ENCODE measurements around the gene CGNL1.

CGNL1 gene

DNA sequence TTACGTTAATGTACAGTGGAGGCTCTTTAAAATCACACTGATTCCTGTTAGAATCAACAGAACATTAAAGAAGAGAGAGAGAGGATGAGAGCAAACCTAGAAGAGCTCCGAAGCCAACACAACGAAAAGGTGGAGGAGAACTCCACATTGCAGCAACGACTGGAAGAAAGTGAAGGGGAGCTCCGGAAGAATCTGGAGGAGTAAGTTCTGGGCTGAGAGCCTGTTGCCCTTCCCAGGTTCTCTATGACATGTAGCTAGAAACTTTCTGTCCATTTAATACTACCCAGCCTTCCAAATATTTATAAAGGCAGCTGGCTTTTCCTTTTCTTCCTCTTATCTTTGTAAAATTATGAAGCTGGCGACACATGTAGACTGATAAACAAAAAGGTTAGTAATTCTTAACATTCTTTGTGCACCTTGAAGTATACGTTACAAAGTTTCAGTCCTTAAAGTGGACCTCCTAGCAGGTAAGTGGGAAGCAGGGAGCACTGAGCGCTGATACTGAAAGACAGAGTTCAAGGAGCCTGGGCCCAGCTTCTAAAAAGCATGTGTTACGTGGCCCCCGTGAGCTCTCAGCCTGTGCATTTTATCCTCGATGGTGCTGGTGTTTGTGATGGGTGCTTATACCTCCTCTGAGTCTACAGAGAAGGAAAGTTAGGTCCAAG is 75.9 kb downstream of the CGNL1 start:
- no peaks in the 10 kb centered on the region for H3K4me1 ChIP-seq (ENCODE audit: insufficient read depth, low read length)
- no peaks in the 10 kb centered on the region for H3K36me3 ChIP-seq (ENCODE audit: insufficient read depth, low read length)
- no peaks in the 10 kb centered on the region for H4K20me1 ChIP-seq (ENCODE audit: insufficient read depth, low read length)
- no peak overlapping the region for H3K27ac ChIP-seq (ENCODE audit: low read length)
- no peaks in the 10 kb centered on the region for H3K9me3 ChIP-seq (ENCODE audit: insufficient read depth, low read length, severe bottlenecking)
- H3K4me3 ChIP-seq (ENCODE audit: low read depth in 1 of 2, low read length in 2 of 2): no peak overlapping the region
- ATAC-seq (ENCODE audit: insufficient read depth, low read depth) (no peak), DNase-seq (no peak)
- H3K9ac ChIP-seq (ENCODE audit: low read depth, low read length): no peak overlapping the region
- no peak for TF ChIP-seq EZH2 (IDR thresholded peaks at IDR 0.05; ENCODE audit: borderline replicate concordance, low read depth, low read length, severe bottlenecking)
- TF ChIP-seq, protein P1, sequence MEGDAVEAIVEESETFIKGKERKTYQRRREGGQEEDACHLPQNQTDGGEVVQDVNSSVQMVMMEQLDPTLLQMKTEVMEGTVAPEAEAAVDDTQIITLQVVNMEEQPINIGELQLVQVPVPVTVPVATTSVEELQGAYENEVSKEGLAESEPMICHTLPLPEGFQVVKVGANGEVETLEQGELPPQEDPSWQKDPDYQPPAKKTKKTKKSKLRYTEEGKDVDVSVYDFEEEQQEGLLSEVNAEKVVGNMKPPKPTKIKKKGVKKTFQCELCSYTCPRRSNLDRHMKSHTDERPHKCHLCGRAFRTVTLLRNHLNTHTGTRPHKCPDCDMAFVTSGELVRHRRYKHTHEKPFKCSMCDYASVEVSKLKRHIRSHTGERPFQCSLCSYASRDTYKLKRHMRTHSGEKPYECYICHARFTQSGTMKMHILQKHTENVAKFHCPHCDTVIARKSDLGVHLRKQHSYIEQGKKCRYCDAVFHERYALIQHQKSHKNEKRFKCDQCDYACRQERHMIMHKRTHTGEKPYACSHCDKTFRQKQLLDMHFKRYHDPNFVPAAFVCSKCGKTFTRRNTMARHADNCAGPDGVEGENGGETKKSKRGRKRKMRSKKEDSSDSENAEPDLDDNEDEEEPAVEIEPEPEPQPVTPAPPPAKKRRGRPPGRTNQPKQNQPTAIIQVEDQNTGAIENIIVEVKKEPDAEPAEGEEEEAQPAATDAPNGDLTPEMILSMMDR (IDR thresholded peaks at IDR 0.05; ENCODE audit: borderline replicate concordance, extremely low read depth, low read length, poor library complexity, severe bottlenecking): no peak
- no peaks in the 10 kb centered on the region for H3K79me2 ChIP-seq (ENCODE audit: insufficient read depth, low read length)
- peaks cover 12% of the 10 kb centered on the region for H3K27me3 ChIP-seq (ENCODE audit: insufficient read depth, low read length, poor library complexity)
- H2AFZ ChIP-seq (ENCODE audit: low read depth, low read length): no peak overlapping the region
- no peak overlapping the region for H3K4me2 ChIP-seq (ENCODE audit: insufficient read depth, low read length)

DNA sequence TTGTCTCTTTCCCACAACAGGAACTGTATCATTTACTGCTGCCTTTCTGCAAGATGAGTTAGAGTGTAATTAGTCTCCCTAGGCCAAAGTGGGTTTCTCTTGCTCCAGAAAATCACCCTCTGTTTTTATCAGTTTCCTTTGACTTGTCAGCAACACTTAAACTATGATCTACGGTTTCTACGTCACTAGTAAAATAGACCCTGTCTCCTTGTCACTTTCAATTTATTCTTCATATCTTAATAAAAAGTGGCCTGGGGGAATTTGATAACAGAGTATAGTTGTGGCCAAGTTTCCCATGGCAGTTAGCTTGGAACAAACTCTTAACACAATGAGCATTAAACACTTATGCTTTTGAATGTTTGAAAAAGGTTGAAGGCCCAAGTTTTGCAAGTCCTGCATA is 79.6 kb downstream of the CGNL1 start:
- Histone ChIP-seq H3K79me2 (ENCODE audit: insufficient read depth, low read length) (no peaks in the 10 kb centered on the region), H3K36me3 (ENCODE audit: insufficient read depth, low read length) (no peaks in the 10 kb centered on the region), H3K9me3 (ENCODE audit: insufficient read depth, low read length, severe bottlenecking) (no peaks in the 10 kb centered on the region), H3K4me3 (ENCODE audit: low read depth in 1 of 2, low read length in 2 of 2) (no peak overlapping the region), H2AFZ (ENCODE audit: low read depth, low read length) (no peak overlapping the region), H3K4me2 (ENCODE audit: insufficient read depth, low read length) (no peak overlapping the region), H4K20me1 (ENCODE audit: insufficient read depth, low read length) (no peaks in the 10 kb centered on the region), H3K9ac (ENCODE audit: low read depth, low read length) (no peak overlapping the region), H3K27ac (ENCODE audit: low read length) (no peak overlapping the region), H3K27me3 (ENCODE audit: insufficient read depth, low read length, poor library complexity) (peaks cover 5% of the 10 kb centered on the region), H3K4me1 (ENCODE audit: insufficient read depth, low read length) (no peaks in the 10 kb centered on the region)
- ATAC-seq (ENCODE audit: insufficient read depth, low read depth): no peak
- no peak for DNase-seq
- TF ChIP-seq EZH2 (IDR thresholded peaks at IDR 0.05; ENCODE audit: borderline replicate concordance, low read depth, low read length, severe bottlenecking): no peak
- TF ChIP-seq, protein P1 (IDR thresholded peaks at IDR 0.05; ENCODE audit: borderline replicate concordance, extremely low read depth, low read length, poor library complexity, severe bottlenecking): no peak

DNA sequence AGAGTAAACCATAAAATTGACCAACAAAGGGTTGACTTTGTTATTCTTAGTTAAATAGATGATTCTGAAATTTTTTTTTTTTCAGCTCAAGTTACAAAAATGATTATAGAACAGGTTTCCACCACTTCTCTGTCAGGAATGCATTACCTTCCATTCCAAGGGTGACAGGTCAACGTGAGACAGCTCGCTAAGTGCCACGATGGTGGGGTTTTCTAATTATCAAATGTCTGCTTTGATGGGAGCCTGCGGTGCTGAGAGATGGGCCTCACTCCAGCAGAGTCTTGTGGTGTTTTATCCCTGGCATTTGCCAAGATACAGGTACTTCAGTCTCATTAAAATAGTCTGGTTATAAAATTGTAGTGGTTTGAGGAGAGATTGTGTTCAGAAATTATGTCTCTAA is 80.3 kb downstream of the CGNL1 start:
- TF ChIP-seq, protein P1 (IDR thresholded peaks at IDR 0.05; ENCODE audit: borderline replicate concordance, extremely low read depth, low read length, poor library complexity, severe bottlenecking): no peak
- no peak for TF ChIP-seq EZH2 (IDR thresholded peaks at IDR 0.05; ENCODE audit: borderline replicate concordance, low read depth, low read length, severe bottlenecking)
- H3K4me2 ChIP-seq (ENCODE audit: insufficient read depth, low read length): no peak overlapping the region
- no peaks in the 10 kb centered on the region for H3K79me2 ChIP-seq (ENCODE audit: insufficient read depth, low read length)
- ATAC-seq (ENCODE audit: insufficient read depth, low read depth) (no peak), DNase-seq (no peak)
- no peak overlapping the region for H2AFZ ChIP-seq (ENCODE audit: low read depth, low read length)
- no peak overlapping the region for H3K4me3 ChIP-seq (ENCODE audit: low read depth in 1 of 2, low read length in 2 of 2)
- no peaks in the 10 kb centered on the region for H3K9me3 ChIP-seq (ENCODE audit: insufficient read depth, low read length, severe bottlenecking)
- H3K27me3 ChIP-seq (ENCODE audit: insufficient read depth, low read length, poor library complexity): peaks cover 11% of the 10 kb centered on the region
- H3K27ac ChIP-seq (ENCODE audit: low read length): no peak overlapping the region
- H4K20me1 ChIP-seq (ENCODE audit: insufficient read depth, low read length): no peaks in the 10 kb centered on the region
- H3K9ac ChIP-seq (ENCODE audit: low read depth, low read length): no peak overlapping the region
- no peaks in the 10 kb centered on the region for H3K4me1 ChIP-seq (ENCODE audit: insufficient read depth, low read length)
- no peaks in the 10 kb centered on the region for H3K36me3 ChIP-seq (ENCODE audit: insufficient read depth, low read length)

Measured in DND-41 (cell line).